Activated CD4-positive, alpha-beta T cell treated with anti-CD3 and anti-CD28 coated beads, Interleukin-2, amount 10 ng/mL, durations not matched to agents 24 days and 14 days (primary cell): ENCODE results near the gene MOCS3. TPM values are rescaled to one million over a fixed set of nuclear protein-coding genes. Genes with fewer than 3 reads are reported as not detected.

Experiments
- total RNA-seq: library from RNA; stranded (reverse); gene quantifications from 2 replicates; pipeline ENCODE4 v1.2.3, GENCODE V29; 2022

Gene MOCS3
- total RNA-seq, 1 donor from 2014 or later = 5.7 TPM

Other genes with a start within 250 kb of the MOCS3 start
- gene PARD6B, start 227.2 kb upstream of the MOCS3 start, total RNA-seq = 6.0 and 7.0 TPM in 2 replicates
- gene BCAS4, start 163.8 kb upstream of the MOCS3 start, total RNA-seq = 7.2 and 8.4 TPM in 2 replicates
- gene ADNP, start 27.4 kb upstream of the MOCS3 start, total RNA-seq = 68.3 and 72.9 TPM in 2 replicates
- 61.2 and 68.3 TPM in 2 replicates for gene DPM1, start 286 bp upstream of the MOCS3 start, total RNA-seq
- gene KCNG1, start 64.3 kb downstream of the MOCS3 start, total RNA-seq = 9.8 and 12.3 TPM in 2 replicates